GM18858 (cell line): ENCODE results near the gene SP110.
"Not testable (repeated sequence)": the region's sequence is repeated elsewhere in the genome, so short reads cannot be mapped to it uniquely, and the experiment has no call there.

ENCODE experiments used
- ATAC-seq: cut with Tn5 transposase; IDR thresholded peaks from one replicate; pipeline ENCODE4 v1.9.1; 2021; ENCODE audit not compliant: unreplicated experiment

The SP110 gene

GRCh38 chr2:230219419-230220331 is at the start of gene SP110:
TSS of gene SP110 (minus strand) at chr2:230219984. CDS start at chr2:230216927, 3,057 bp downstream.
- peak; percentile 68 for ATAC-seq

DNA sequence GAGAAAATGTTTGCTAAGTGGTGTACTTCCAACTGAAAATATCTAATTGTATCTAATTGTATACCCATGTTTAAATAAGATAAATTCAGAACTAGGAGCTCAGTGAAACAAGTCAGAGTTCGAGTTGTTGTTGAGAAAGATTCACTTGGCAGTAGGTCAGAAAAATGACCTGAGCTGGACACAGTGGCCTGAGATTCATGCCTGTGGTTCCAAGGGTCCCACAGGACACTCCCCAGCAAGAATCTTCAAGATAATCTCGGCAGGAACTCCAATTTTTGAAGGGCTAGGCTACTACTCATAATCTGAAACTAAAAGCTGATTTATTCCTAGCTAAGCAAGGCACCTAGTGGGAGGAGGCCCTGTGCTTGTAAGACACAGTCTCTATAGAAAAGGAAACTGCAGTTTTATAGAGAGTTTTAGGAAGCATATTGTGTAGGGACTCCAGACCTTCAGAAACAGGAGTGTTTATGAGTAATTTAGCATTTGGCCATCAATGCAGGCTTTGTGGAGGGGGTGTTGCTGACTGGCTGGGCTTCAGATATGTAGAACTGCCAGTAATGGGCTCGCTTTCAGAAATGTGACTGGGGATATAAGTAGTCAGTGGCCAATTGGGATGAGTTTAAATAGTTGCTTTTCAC is 48.9 kb upstream of the SP110 start:
- peak; percentile 47 for ATAC-seq

GRCh38 chr2:230267556-230267955 is 47.8 kb upstream of the SP110 start:
- ATAC-seq: peak; percentile 58

DNA sequence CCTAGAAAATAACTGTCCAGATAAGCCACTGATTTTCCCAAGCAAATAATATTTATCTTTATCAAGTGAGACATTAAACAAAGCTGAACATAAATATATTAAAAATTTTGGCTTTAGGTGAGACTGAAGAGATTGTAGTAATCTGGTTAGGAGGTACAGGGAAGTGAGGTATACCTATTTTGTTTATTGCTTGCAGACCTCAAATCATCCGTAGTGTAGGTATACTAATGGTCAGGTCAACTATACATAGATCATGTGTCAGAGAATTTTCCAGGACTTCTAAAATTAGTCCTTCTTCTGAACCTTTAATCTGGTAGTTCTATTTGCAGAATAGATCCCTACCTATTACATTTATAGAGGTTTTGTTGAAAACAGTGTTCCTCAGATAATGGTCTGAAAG is 47.3 kb upstream of the SP110 start:
- ATAC-seq: peak; percentile 12

DNA sequence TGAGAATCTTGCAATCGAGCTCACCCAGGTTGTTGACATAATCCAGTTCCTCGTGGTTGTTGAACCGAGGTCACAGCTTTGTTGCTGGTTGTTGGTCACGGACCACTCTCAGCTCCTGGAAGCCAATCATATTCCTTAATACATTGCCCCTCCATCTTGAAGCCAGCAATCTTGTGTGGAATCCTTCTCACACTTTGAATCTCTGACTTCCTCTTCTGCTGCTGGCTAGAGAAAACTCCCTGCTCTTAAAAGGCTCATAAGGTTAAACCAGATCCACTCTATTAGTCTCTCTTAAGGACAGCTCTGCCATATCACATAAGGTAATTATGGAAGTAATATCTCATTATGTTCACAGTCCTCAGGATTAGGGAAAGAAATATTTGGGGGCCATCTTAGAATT is 46.9 kb upstream of the SP110 start:
- ATAC-seq: no peak

DNA sequence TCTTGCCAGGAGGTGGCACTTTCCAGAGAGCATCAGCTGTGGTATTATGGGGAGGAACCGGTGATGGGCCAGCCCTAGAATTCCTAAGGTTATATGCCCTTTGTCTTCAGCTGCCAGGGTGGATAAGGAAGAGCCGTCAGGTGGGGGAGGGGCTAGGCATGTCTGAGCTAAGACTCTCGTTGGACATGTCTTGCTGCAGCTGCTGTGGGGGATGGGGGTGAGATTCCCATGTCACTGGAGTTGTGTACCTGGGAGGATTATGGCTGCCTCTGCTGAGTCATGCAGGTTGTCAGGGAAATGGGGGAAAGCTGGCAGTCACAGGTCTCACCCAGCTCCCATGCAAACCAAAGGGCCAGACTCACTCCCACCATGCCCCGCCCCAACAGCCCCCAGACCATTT is 45.2 kb upstream of the SP110 start:
- ATAC-seq: not testable (repeated sequence)

- no peak for ATAC-seq
These were observed 42.5 kb upstream of the SP110 start for GRCh38 chr2:230262246-230262645.

- ATAC-seq: no peak
These were observed 38.7 kb upstream of the SP110 start for GRCh38 chr2:230258483-230258882.

DNA sequence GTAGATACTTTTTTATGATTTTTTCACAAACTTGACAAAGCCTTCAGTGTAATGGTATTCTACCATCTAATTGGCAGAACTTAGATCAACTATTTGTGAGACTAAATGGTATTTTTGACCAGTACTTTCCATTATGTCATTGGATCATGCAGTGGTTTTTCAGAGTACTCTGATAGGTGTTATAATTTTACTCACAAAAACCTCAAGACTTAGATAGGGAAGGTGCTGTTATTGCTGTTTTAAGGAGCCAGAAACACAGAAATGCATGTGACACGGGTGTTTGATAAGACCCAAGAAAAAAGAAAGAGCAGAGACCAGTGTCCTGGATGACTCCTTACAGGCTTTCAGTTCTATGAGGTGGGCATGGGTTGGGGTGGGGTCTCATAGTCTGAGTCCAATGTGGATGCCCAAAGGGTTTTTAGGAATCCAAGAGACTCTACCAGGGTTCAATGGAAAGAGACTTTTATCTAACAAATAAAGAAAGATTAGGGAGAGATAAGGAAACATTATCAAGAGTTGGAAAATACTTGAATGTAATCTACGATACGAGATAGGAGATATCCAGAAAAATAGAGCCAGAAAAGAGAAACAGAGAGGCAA is 37.0 kb upstream of the SP110 start:
- ATAC-seq: no peak

DNA sequence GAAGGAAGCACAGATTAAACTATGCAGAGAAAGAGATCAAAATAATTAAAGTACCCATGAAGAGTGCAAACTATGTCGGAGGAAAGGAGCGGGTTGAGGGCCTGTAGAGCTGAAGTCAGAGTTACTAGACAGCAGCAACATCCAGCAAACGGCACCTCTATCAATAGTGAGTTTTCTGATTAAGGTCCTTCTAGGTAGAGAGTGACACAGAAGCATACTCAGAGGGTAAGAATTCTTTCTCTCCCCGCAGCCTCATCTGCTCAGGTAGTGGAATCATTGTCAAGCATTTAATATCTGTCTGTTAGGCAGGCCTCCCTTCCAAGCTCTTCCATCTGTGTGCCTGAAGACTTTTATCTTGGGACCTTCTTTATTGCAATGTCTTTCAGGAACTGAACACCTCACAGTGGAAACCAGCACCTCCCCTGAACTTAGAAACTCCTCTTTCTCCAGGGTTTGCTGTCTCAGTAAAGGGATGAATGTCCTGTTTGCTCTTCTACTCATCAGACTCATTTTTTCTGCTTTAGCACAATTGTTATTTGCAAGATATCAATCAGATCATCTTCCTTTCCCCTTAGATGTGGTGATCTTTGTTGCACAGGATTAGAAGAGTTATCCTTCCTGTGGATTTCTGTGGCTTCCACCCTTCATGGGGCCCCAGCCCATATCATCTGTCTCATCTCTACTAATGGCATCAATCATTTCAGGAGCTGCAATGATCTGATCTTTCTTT is 34.5 kb upstream of the SP110 start:
- no peak for ATAC-seq

DNA sequence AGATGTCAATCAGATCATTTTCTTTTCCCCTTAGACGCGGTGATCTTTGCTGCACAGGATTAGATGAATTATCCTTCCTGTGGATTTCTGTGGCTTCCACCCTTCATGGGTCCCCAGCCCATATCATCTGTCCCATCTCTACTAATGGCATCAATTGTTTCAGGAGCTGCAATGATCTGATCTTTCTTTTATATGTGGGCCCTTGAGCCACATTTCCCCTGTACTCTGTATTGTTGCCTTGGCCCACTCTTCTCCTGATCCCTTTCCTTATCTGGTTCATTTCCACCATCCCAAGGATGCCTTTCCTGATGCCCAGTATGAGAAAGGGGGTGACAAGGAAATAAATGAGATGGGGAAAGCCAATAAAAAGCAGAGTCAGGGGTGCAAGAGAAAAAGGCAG is 30.4 kb upstream of the SP110 start:
- no peak for ATAC-seq

DNA sequence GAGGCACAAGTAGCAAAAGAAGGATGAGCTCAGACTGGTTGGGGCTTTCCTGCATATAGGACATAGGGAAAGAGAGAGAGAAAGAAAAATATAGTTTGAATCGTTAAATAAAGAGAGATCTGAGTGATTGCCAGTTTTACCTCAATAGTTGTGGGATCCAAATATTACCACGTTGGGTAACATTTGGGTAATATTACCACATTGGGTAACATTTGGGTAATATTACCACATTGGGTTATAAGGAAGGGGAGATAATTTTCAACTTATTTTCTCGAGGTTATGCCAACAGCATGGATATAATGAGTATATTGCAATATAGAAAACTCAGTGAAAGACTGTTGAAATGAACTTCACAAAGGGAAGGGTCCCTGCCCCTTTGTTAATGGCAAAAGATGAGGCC is 26.4 kb upstream of the SP110 start:
- no peak for ATAC-seq

- no peak for ATAC-seq
These were observed 24.4 kb upstream of the SP110 start for GRCh38 chr2:230244211-230244610.

- ATAC-seq: peak; percentile 69
These were observed 15.1 kb upstream of the SP110 start for GRCh38 chr2:230234845-230235244.

DNA sequence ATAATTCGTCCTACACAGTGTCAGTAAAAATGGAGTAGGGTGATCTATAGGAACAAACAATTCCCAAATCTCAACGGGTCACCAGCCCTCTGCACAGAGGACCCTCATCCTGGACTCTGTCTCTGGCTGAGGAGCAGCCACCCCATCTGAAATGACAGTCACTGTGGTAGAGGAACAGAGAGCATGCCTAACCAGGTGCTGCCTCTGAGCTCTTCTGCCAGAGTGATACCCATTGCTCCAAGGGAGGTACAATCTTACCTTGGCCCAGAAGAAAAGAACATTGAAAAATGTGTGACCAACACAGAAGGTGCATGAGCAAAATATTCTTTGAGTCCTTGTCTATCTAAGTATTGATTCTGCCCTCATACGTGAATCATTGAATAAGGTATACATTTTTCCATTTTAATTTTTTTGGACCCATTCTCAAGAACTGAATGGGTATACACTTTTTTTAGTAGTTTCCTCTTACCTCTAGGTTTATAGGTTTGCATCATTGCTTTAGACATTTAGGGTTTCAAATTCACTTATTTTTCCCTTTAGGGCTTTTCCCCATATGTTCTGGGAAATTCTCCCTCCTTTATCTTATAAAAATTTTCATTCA is 14.4 kb upstream of the SP110 start:
- ATAC-seq: no peak

DNA sequence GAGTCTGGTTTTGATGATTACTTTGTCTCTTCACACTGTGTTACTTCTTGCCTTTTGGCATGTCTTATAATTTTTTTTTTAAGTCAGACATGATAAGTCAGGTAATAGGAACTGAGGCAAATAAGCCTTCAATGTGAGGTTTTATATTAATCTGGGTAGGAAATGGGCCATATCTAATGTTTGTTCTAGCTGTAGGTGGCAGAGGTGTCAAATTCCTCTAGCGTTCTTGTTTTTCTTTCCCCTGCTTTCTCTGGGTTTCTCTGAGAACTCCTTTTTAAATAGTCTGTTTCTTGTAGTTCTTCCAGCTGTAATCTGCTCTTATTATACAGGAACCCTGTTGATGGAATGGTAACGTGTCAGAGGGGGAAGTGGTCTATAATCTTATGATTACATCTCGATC is 11.5 kb upstream of the SP110 start:
- ATAC-seq: no peak

DNA sequence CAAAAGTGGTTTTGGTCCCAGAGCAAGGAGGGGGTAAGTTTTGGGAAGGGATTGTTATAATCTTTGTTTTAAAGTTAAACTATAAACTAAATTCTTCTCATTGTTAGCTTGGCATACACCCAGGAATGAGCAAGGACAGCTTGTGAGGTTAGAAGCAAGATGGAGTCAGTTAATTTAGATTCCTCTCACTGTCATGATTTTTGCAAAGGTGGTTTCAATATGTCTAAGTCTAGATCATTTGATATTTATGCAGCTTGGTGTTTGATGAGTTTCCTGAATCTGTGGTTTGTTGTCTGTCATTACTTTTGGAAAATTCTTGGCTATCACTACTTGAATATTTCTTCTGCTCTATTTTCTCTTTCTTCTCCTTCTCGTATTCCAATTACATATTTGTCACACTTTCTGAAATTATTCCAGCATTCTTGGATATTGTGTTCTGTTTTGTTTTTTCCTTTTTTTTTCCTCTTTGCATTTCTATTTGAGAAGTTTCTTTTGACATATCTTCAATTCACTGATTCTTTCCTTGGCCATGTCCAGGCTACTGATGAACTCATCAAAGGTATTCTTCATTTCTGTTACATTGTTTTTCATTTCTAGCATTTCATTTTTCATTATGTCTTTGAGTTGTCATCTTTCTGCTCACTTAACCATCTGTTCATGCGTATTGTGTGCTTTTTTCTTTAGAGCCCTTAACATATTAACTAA is 10.9 kb upstream of the SP110 start:
- no peak for ATAC-seq

- ATAC-seq: no peak
These were observed 10.3 kb upstream of the SP110 start for GRCh38 chr2:230230087-230230486.

GRCh38 chr2:230227216-230227615 is 7.4 kb upstream of the SP110 start:
- no peak for ATAC-seq

DNA sequence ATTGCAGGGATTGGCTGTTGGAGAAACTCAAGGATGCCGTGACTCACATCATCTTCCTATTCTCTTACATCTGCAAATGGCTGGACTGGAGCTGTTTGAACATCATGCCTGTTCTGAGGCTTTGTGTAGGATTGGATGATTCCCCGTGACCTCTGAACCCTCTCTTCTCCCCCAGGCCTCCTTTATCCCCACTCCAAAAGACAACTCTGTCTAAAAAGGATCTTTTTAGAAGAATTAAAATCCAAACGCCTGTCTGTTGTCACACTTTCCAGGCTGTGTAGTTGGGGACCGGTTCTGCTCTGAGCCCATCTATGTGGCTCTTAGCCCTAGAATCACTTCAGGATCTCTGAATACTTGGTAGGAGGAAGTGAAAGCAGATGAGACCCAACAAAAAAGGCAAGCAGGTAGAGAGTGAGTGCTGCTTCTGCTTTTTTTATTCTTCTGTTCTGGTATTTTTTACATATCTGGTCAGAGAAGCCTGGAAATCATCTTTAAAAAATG is 6.3 kb upstream of the SP110 start:
- peak; percentile 76 for ATAC-seq
